PC-9 (cell line): ENCODE data around the gene CDKN1A.

Source experiments
- CTCF ChIP-seq: fragments of 200-600 bp; sonication (generic); conservative IDR thresholded peaks from 2 replicates; pipeline ENCODE4 v1.6.1; 2017; ENCODE audit warnings: mixed run types, antibody characterized with exemption, mild to moderate bottlenecking, moderate library complexity
- EZH2 ChIP-seq: fragments of 200-600 bp; sonication (generic); IDR thresholded peaks from 2 replicates; pipeline ENCODE4 v1.8.0; 2017; ENCODE audit warnings: antibody characterized with exemption, low read depth

- TF ChIP-seq EZH2 (no peak), CTCF (no peak)
These were observed 21.7 kb downstream of the CDKN1A start for GRCh38 chr6:36700071-36700812.
